PC-9 (cell line): ENCODE results near the gene METTL6. TPM values are rescaled to one million over a fixed set of nuclear protein-coding genes. Genes with fewer than 3 reads are reported as not detected.

Source experiments
- BruUV-seq: library from RNA; stranded (reverse); fragments of 400-500 nt; replicated peaks from 2 replicates; lab custom pipeline; 2021; lab: Mats Ljungman, UMichigan
- CTCF ChIA-PET: fragments of 300-600 bp; sonication (Branson Sonifier 250); formaldehyde crosslinking; loops from one replicate; lab custom pipeline; 2022; ENCODE audit warnings: antibody characterized with exemption; lab: Charles Lee
- POLR2A ChIA-PET: fragments of 300-600 bp; sonication (Branson Sonifier 250); formaldehyde crosslinking; loops from one replicate; lab custom pipeline; 2022; ENCODE audit warnings: antibody characterized with exemption; ENCODE audit not compliant: unreplicated experiment; lab: Charles Lee
- DNase-seq, 2 experiments: peaks; one replicate each; pipeline versions ENCODE4 v3.0.0 to v3.0.0-alpha.2; 2015 to 2022; ENCODE audit warnings: mixed read lengths in 1 of 2
- H2AFZ ChIP-seq: fragments of 200-600 bp; sonication (generic); 2 replicates; pipeline ENCODE4 v1.8.1; 2017; ENCODE audit warnings: antibody characterized with exemption
- H3F3A ChIP-seq: fragments of 200-600 bp; sonication (generic); 2 replicates; pipeline ENCODE4 v1.8.1; 2017; ENCODE audit warnings: antibody characterized with exemption, mild to moderate bottlenecking, low read depth; ENCODE audit not compliant: insufficient read depth
- H3K27ac ChIP-seq: fragments of 200-600 bp; sonication (generic); 2 replicates; pipeline ENCODE4 v1.6.1; 2016; ENCODE audit warnings: mixed run types
- H3K27me3 ChIP-seq: fragments of 200-600 bp; sonication (generic); 2 replicates; pipeline ENCODE4 v1.6.1; 2016; ENCODE audit warnings: low read depth, mixed run types; ENCODE audit not compliant: insufficient read depth
- H3K36me3 ChIP-seq: fragments of 200-600 bp; sonication (generic); 2 replicates; pipeline ENCODE4 v1.6.1; 2016; ENCODE audit warnings: low read depth, mixed run types
- H3K4me1 ChIP-seq: fragments of 200-600 bp; sonication (generic); replicated peaks from 2 replicates; pipeline ENCODE4 v1.6.1; 2016; ENCODE audit warnings: mixed run types; ENCODE audit not compliant: insufficient read depth
- H3K4me2 ChIP-seq: fragments of 200-600 bp; sonication (generic); 2 replicates; pipeline ENCODE4 v1.6.1; 2017; ENCODE audit warnings: mixed run types
- H3K4me3 ChIP-seq: fragments of 200-600 bp; sonication (generic); 2 replicates; pipeline ENCODE4 v1.6.1; 2016; ENCODE audit warnings: mixed run types
- H3K79me2 ChIP-seq: fragments of 200-600 bp; sonication (generic); 2 replicates; pipeline ENCODE4 v1.6.1; 2017; ENCODE audit warnings: low read depth, mixed run types
- H3K9me2 ChIP-seq: fragments of 200-600 bp; sonication (generic); 2 replicates; pipeline ENCODE4 v1.8.1; 2017; ENCODE audit warnings: mild to moderate bottlenecking; ENCODE audit not compliant: insufficient read depth
- H3K9me3 ChIP-seq: fragments of 200-600 bp; sonication (generic); 2 replicates; pipeline ENCODE4 v1.8.1; 2016; ENCODE audit warnings: low read depth; ENCODE audit not compliant: insufficient read depth
- H4K20me1 ChIP-seq: fragments of 200-600 bp; sonication (generic); 2 replicates; pipeline ENCODE4 v1.8.1; 2017; ENCODE audit not compliant: insufficient read depth
- EZH2 ChIP-seq: fragments of 200-600 bp; sonication (generic); IDR thresholded peaks from 2 replicates; pipeline ENCODE4 v1.8.0; 2017; ENCODE audit warnings: antibody characterized with exemption, low read depth
- intact Hi-C: fragments of 100-400 bp; cut with micrococcal nuclease; formaldehyde crosslinking; loops from one replicate; pipeline ENCODE4 v1.10.0; 2022; ENCODE audit not compliant: unreplicated experiment
- total RNA-seq: library from RNA; stranded (reverse); gene quantifications from 2 replicates; pipeline ENCODE4 v1.2.3, GENCODE V29; 2021
- TF ChIP-seq, protein P1 (sequence below): fragments of 200-600 bp; sonication (generic); conservative IDR thresholded peaks from 2 replicates; pipeline ENCODE4 v1.6.1; 2017; ENCODE audit warnings: mixed run types, antibody characterized with exemption, mild to moderate bottlenecking, moderate library complexity

Gene METTL6
- total RNA-seq, 1 experiment from 2014 or later, result 17.2 TPM

DNA sequence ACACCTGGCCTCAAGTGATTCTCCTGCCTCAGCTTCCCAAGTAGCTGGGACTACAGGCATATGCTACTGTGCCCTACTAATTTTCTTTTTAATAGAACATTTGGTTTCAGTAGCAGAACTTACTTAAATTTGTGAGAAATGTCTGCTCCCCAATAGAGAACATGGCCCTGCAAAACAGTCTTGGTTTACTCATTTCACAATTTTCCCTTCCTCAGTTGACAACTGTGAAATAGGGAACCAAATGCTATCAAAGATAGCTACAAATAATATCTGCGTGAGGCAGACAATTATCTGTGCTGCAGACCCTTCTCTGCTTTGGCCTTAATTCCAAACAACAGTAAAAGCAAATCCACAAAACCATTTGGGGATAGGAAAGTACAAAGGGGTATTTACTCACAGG, 22.6 kb downstream of the METTL6 start:
- Histone ChIP-seq H3K27ac (no peak overlapping the region), H3K9me3 (no peaks in the 10 kb centered on the region), H3F3A (no peaks in the 10 kb centered on the region), H4K20me1 (no peaks in the 10 kb centered on the region), H3K4me1 (peaks cover 8% of the 10 kb centered on the region; the same call in 1 of the 2 replicates), H3K79me2 (no peaks in the 10 kb centered on the region), H3K4me2 (no peak overlapping the region), H3K27me3 (no peaks in the 10 kb centered on the region), H3K4me3 (no peak overlapping the region), H3K9me2 (no peaks in the 10 kb centered on the region), H3K36me3 (no peaks in the 10 kb centered on the region), H2AFZ (no peak overlapping the region)
- TF ChIP-seq, protein P1, sequence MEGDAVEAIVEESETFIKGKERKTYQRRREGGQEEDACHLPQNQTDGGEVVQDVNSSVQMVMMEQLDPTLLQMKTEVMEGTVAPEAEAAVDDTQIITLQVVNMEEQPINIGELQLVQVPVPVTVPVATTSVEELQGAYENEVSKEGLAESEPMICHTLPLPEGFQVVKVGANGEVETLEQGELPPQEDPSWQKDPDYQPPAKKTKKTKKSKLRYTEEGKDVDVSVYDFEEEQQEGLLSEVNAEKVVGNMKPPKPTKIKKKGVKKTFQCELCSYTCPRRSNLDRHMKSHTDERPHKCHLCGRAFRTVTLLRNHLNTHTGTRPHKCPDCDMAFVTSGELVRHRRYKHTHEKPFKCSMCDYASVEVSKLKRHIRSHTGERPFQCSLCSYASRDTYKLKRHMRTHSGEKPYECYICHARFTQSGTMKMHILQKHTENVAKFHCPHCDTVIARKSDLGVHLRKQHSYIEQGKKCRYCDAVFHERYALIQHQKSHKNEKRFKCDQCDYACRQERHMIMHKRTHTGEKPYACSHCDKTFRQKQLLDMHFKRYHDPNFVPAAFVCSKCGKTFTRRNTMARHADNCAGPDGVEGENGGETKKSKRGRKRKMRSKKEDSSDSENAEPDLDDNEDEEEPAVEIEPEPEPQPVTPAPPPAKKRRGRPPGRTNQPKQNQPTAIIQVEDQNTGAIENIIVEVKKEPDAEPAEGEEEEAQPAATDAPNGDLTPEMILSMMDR, result no peak
- TF ChIP-seq EZH2, result no peak
- ChIA-PET CTCF (interaction anchor here (0.6 to 1.7 kb wide), 4 partner anchors 28 to 201 kb away, joined by 3 to 18 read pairs (median 7); no protein-coding TSS in a partner anchor), POLR2A (interaction anchor here (0.6 kb wide), 1 partner anchor 65 kb away, joined by 3 read pairs; no protein-coding TSS in a partner anchor)
- no peak for DNase-seq
- BruUV-seq, result no TSS peak
- intact Hi-C loops, result loop anchor here (1.0 to 10.0 kb wide), 7 partner anchors 26 to 480 kb away; partner anchors contain the start of gene CAPN7

DNA sequence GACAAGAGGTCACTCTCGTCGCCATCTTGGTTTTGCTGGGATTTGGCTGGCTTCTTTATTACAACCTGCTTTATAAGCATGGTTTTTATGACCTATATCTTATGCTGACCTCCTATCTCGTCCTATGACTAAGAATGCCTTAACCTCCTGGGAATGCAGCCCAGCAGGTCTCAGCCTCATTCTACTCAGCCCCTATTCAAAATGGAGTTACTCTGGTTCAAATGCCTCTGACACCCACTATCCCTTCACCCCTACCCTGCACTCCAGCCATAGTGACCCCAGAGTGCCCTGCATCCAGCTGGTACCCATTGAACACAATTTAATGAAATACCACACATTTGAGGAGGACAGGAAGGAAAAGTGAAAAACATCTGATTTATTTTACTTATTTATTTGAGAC, 23.4 kb downstream of the METTL6 start:
- Histone ChIP-seq H3F3A (no peaks in the 10 kb centered on the region), H3K4me3 (no peak overlapping the region), H4K20me1 (no peaks in the 10 kb centered on the region), H3K9me3 (no peaks in the 10 kb centered on the region), H3K4me1 (peaks cover 8% of the 10 kb centered on the region; the same call in 1 of the 2 replicates), H3K27ac (no peak overlapping the region), H3K4me2 (no peak overlapping the region; the same call in 1 of the 2 replicates), H3K36me3 (no peaks in the 10 kb centered on the region), H3K79me2 (no peaks in the 10 kb centered on the region), H2AFZ (no peak overlapping the region), H3K9me2 (no peaks in the 10 kb centered on the region), H3K27me3 (no peaks in the 10 kb centered on the region)
- no TSS peak for BruUV-seq
- intact Hi-C loops, result loop anchor here (2.0 to 10.0 kb wide), 4 partner anchors 25 to 479 kb away; partner anchors contain the start of gene CAPN7
- ChIA-PET POLR2A (no interaction called here), CTCF (interaction anchor here (0.6 kb wide), 1 partner anchor 198 kb away, joined by 3 read pairs; no protein-coding TSS in a partner anchor)
- no peak for TF ChIP-seq EZH2
- TF ChIP-seq, protein P1, result no peak
- DNase-seq, result peak in 1 of 2 experiments; percentile 11

DNA sequence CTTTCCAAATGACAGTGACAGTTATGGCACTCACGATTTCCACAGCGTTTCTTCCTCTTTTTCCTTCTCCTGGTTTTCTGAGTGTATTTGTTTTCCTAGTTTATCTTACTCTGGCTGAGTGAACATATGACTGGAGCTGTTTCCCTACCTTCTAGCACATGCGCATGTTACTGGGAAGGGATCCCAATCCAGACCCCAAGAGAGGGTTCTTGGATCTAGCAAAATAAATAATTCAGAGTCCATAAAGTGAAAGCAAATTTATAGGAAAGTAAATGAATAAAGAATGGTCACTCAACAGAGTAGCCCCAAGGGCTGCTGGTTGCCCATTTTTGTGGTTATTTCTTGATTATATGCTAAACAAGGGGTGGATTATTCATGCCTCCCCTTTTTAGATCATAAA, 23.8 kb downstream of the METTL6 start:
- intact Hi-C loops, result loop anchor here (10.0 kb wide), 2 partner anchors 289 to 479 kb away; no protein-coding TSS in a partner anchor
- POLR2A ChIA-PET, result no interaction called here
- CTCF ChIA-PET, result no interaction called here
- Histone ChIP-seq H3K4me3 (no peak overlapping the region), H2AFZ (no peak overlapping the region), H3K27ac (no peak overlapping the region), H3K27me3 (no peaks in the 10 kb centered on the region), H4K20me1 (no peaks in the 10 kb centered on the region), H3F3A (no peaks in the 10 kb centered on the region), H3K9me3 (no peaks in the 10 kb centered on the region), H3K9me2 (no peaks in the 10 kb centered on the region), H3K4me2 (no peak overlapping the region; the same call in 1 of the 2 replicates), H3K36me3 (no peaks in the 10 kb centered on the region), H3K79me2 (no peaks in the 10 kb centered on the region), H3K4me1 (peaks cover 8% of the 10 kb centered on the region; the same call in 1 of the 2 replicates)
- TF ChIP-seq, protein P1, result no peak
- no peak for TF ChIP-seq EZH2
- no TSS peak for BruUV-seq
- no peak for DNase-seq
